Activated T-helper 17 cell treated with anti-CD3 and anti-CD28 coated beads, Interleukin-2, amount 50 U/mL, for 72 hours (primary cell): Measurements from ENCODE around the gene DVL3. TPM values are rescaled to one million over a fixed set of nuclear protein-coding genes. Genes with fewer than 3 reads are reported as not detected.

Experiments used
- ATAC-seq: fragments of 150-1000 bp; cut with Tn5 transposase; replicated peaks from 2 replicates; pipeline ENCODE4 v1.10.0; 2021; ENCODE audit warnings: mild to moderate bottlenecking, moderate library complexity
- H3K27ac Mint-ChIP-seq: one replicate; pipeline ENCODE4 v1.8.0; 2022; ENCODE audit warnings: mixed read lengths
- H3K27me3 Mint-ChIP-seq: one replicate; pipeline ENCODE4 v1.8.0; 2022; ENCODE audit warnings: mixed read lengths
- H3K36me3 Mint-ChIP-seq: one replicate; pipeline ENCODE4 v1.8.0; 2022; ENCODE audit warnings: low read depth, mild to moderate bottlenecking, mixed read lengths
- H3K4me1 Mint-ChIP-seq: one replicate; pipeline ENCODE4 v1.8.0; 2022; ENCODE audit warnings: mixed read lengths
- H3K4me3 Mint-ChIP-seq: one replicate; pipeline ENCODE4 v1.8.0; 2022; ENCODE audit warnings: mild to moderate bottlenecking, mixed read lengths
- H3K9me3 Mint-ChIP-seq: one replicate; pipeline ENCODE4 v1.8.0; 2022; ENCODE audit warnings: mixed read lengths
- total RNA-seq, 2 donors: library from RNA; stranded (reverse); gene quantifications; one replicate each; pipeline ENCODE4 v1.2.3, GENCODE V29; 2022

The DVL3 gene
- total RNA-seq, 2 donors from 2014 or later = 40.3 to 42.5 TPM

DNA sequence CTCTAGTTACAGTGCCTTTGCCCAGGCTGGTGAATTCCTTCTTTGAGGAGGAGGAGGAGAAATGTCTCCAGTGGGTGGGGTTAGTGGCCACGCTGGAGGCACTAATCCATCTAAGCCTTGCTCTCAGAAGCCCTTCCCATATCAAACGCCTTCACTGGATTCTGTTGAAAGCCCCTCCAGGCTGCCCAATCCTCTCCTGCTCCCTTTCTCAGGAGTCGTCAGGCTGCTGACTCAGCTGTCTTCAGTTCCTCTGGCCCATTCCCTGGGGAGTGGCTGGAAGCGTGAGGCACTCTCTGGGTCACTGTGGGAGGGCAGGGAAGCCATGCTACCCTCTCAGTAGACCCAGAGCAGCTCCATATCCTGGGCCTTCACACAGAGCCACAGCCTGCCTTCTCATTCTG lies 22.2 kb downstream of the DVL3 start:
- H3K36me3 Mint-ChIP-seq = peaks cover 58% of the 10 kb centered on the region
- no peak for ATAC-seq
- H3K4me1 Mint-ChIP-seq = peaks cover 11% of the 10 kb centered on the region
- H3K27me3 Mint-ChIP-seq = no peaks in the 10 kb centered on the region
- H3K27ac Mint-ChIP-seq = no peak overlapping the region
- H3K4me3 Mint-ChIP-seq = peak overlapping the region; percentile 98
- no peaks in the 10 kb centered on the region for H3K9me3 Mint-ChIP-seq

DNA sequence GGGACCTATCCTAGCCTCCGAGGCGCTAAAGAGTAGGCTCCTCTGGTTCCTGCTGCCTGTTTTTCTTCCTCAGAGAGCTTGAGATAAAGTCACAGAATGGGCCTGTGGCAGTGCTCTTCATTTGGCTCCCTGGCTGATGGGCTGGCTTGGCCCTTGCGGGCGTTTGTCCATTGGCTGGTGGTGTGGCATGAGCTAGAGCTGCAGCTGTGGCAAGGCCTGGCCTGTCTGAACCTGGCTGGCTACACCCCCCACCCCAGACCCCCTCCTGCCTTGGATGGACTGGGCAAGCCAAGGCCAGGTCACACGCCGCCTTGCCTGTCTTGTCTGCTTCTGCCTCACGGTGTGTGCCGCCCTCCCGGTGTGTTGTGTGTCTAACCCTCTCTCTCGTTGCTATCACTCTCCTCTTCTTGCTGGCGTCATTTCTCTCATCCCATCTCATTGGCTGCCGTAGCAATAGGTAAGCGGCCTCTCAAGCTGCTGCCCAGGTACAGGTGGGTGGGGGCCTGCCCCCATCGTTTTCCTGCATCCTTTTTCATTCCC lies 22.7 kb downstream of the DVL3 start:
- peaks cover 11% of the 10 kb centered on the region for H3K4me1 Mint-ChIP-seq
- peak overlapping the region; percentile 19 for H3K27ac Mint-ChIP-seq
- peaks cover 63% of the 10 kb centered on the region for H3K36me3 Mint-ChIP-seq
- H3K4me3 Mint-ChIP-seq = peak overlapping the region; percentile 98
- no peak for ATAC-seq
- H3K9me3 Mint-ChIP-seq = no peaks in the 10 kb centered on the region
- H3K27me3 Mint-ChIP-seq = no peaks in the 10 kb centered on the region

DNA sequence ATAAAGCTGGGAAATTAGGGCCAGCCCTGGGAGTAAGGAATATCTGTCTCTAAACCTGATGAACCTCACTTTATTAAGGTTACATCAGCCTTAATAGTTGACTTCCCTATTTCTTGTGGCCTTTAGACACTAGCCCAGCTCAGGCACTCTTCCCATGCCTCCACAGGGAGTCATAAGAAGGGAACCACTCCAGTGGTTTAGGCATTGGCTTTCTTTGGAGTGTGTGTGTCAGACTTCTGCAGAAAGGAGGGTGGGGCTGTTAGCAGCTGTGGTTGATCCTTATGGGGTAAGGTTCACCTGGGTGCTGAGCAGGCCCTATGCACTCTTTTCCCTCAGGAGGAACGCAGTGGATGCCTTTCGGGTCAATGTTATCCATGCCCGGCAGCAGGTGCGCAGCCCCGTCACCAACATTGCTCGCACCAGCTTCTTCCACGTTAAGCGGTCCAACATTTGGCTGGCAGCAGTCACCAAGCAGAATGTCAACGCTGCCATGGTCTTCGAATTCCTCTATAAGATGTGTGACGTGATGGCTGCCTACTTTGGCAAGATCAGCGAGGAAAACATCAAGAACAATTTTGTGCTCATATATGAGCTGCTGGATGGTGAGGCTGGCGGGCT lies 23.5 kb downstream of the DVL3 start:
- Mint-ChIP-seq H3K4me1 (peaks cover 11% of the 10 kb centered on the region), H3K27me3 (no peaks in the 10 kb centered on the region), H3K4me3 (peak overlapping the region; percentile 23), H3K9me3 (no peaks in the 10 kb centered on the region), H3K36me3 (peaks cover 71% of the 10 kb centered on the region), H3K27ac (no peak overlapping the region)
- no peak for ATAC-seq

DNA sequence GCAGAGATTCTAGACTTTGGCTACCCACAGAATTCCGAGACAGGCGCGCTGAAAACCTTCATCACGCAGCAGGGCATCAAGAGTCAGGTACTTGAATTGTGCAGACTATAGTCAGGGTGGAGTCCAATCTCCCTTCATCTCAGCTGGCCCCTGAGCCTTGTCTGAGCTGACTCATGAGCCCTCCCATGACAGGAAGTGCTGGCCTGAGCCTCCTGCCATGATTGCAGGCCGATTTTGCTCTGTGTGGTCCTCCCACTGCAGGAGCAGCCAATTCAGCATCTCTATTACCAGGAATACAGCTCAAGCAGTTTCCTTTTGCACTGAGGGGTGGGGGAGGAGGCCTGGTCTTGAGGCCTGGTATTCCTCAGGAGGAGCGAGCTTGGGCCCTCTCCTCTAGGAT lies 25.0 kb downstream of the DVL3 start:
- ATAC-seq = no peak

DNA sequence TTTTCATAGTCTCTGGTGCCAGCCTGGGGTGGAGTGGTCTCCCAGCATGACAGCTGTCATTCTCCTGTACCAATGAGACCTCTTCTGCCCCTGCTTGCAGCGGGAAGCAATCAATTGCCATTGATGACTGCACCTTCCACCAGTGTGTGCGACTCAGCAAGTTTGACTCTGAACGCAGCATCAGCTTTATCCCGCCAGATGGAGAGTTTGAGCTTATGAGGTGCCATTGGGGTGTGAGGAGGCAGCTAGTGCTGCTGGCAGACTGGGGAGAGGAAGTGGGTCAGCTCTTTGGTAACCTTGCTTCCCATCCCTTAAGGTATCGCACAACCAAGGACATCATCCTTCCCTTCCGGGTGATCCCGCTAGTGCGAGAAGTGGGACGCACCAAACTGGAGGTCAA lies 26.4 kb downstream of the DVL3 start:
- no peaks in the 10 kb centered on the region for H3K9me3 Mint-ChIP-seq
- H3K4me3 Mint-ChIP-seq = no peak overlapping the region
- no peak for ATAC-seq
- H3K36me3 Mint-ChIP-seq = peaks cover 92% of the 10 kb centered on the region
- no peaks in the 10 kb centered on the region for H3K27me3 Mint-ChIP-seq
- H3K4me1 Mint-ChIP-seq = peaks cover 16% of the 10 kb centered on the region
- no peak overlapping the region for H3K27ac Mint-ChIP-seq

More for the DNA sequence above, 25.0 kb downstream of the DVL3 start:
- Mint-ChIP-seq H3K4me1 (peaks cover 15% of the 10 kb centered on the region), H3K4me3 (no peak overlapping the region), H3K9me3 (no peaks in the 10 kb centered on the region), H3K27ac (no peak overlapping the region), H3K27me3 (no peaks in the 10 kb centered on the region), H3K36me3 (peaks cover 85% of the 10 kb centered on the region)

DNA sequence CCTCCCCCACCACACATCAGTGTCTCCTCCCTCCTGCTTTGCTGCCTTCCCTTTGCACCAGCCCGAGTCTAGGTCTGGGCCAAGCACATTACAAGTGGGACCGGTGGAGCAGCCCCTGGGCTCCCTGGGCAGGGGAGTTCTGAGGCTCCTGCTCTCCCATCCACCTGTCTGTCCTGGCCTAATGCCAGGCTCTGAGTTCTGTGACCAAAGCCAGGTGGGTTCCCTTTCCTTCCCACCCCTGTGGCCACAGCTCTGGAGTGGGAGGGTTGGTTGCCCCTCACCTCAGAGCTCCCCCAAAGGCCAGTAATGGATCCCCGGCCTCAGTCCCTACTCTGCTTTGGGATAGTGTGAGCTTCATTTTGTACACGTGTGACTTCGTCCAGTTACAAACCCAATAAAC lies 28.5 kb downstream of the DVL3 start:
- no peak overlapping the region for H3K27ac Mint-ChIP-seq
- peaks cover 98% of the 10 kb centered on the region for H3K36me3 Mint-ChIP-seq

DNA sequence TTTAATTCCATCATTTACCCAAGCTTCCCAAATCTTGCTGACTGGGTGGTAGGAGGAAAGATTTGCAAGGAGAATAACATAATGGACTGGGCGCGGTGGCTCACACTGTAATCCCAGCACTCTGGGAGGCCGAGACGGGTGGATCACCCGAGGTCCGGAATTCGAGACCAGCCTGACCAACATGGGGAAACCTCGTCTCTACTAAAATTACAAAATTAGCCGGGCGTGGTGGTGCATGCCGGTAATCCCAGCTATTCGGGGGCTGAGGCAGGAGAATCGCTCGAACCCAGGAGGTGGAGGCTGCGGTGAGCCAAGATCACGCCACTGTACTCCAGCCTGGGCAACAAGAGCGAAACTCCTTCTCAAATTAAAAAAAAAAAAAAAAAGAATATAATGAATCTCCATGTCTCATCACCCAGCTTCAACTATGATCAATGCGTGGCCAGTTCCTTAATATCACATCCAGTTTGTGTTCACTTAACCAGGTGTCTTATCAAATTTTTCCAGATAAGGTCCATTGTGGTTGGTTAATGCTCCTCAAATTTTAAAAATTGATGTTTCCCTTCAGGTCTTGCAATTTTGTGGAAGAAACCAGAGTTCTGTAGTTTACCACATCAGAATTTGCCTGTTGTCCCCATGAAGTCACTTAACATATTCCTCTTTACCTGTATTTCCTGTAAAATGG lies 29.5 kb downstream of the DVL3 start:
- no peak for ATAC-seq
- H3K27me3 Mint-ChIP-seq = no peaks in the 10 kb centered on the region
- H3K27ac Mint-ChIP-seq = peak overlapping the region; percentile 97
- peaks cover 20% of the 10 kb centered on the region for H3K4me1 Mint-ChIP-seq
- peaks cover 98% of the 10 kb centered on the region for H3K36me3 Mint-ChIP-seq
- H3K4me3 Mint-ChIP-seq = peak overlapping the region; percentile 100
- H3K9me3 Mint-ChIP-seq = no peaks in the 10 kb centered on the region

More for the DNA sequence above, 28.5 kb downstream of the DVL3 start:
- H3K4me1 Mint-ChIP-seq = peaks cover 20% of the 10 kb centered on the region
- no peak overlapping the region for H3K4me3 Mint-ChIP-seq
- H3K9me3 Mint-ChIP-seq = no peaks in the 10 kb centered on the region
- ATAC-seq = no peak
- H3K27me3 Mint-ChIP-seq = no peaks in the 10 kb centered on the region

DNA sequence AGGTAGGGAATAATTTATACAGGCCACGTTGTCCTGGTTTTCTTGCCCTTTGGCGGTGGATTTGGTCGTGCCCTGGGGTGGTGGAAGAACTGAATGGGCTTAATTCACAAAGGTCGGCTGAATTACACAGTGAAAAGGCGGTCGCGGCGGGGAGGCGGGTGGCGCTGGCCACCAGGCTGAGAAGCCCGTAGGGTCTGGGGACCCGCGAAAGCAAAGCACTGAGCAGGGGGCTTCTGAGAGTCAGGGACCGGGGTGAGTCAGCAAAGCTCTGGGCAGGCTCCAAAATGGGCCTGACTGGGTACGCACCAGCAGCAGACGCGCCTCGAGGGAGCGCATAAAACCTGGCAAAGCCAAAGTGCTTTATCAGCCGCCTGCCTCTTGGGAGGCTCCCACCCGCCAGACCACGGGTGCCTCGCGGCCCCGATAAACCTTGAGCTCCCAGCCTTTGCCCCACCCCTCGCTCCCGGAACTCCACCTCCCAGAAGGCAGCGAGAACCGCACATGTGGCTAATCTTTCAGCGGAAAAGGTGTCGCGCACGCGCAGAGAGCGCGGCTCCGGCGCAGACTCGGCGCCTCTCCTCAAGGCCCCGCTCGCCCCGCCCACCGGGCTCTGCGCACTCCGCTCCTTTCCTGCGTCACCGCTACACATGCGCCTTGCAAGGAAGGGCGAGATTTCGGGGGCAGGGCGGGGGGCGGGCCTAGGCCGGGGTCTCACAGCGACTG lies 30.4 kb downstream of the DVL3 start:
- no peaks in the 10 kb centered on the region for H3K27me3 Mint-ChIP-seq
- ATAC-seq = peak; percentile 94
- H3K4me3 Mint-ChIP-seq = peak overlapping the region; percentile 100
- no peaks in the 10 kb centered on the region for H3K9me3 Mint-ChIP-seq
- peaks cover 20% of the 10 kb centered on the region for H3K4me1 Mint-ChIP-seq
- H3K27ac Mint-ChIP-seq = peak overlapping the region; percentile 97
- peaks cover 98% of the 10 kb centered on the region for H3K36me3 Mint-ChIP-seq

DNA sequence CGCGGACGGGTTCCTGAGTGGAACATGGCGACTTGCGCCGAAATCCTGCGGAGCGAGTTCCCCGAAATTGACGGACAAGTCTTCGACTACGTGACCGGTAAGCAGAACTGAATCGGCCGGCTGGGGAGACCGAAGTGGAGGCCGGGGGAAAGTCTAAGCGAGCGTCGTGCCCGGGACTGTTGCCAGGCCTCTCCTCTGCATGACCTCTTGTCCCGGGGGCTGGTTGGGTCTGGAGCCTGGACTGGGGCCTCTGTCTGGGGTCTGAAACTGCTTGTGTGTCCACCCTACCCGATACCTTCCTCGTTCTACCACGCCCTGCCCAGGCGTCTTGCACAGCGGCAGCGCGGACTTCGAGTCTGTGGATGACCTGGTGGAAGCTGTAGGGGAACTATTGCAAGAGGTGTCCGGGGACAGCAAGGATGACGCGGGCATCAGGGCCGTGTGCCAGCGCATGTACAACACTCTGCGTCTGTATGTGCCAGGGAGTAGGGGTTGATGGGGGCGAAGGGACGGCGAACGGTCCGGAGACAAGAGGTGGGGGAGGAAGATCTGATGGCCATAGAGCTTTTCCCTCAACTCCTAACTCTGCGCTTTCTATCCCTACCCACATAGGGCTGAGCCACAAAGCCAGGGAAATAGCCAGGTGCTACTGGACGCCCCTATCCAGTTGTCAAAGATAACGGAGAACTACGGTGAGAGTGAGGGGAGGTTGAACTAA lies 31.2 kb downstream of the DVL3 start, which contains the start of gene ABCF3:
TSS of gene ABCF3 (plus strand) at position 16 of the 718 bp plus-strand sequence. CDS start at position 25, 9 bp downstream.
- no peaks in the 10 kb centered on the region for H3K9me3 Mint-ChIP-seq
- ATAC-seq = peak; percentile 28
- H3K4me1 Mint-ChIP-seq = peaks cover 20% of the 10 kb centered on the region
- peaks cover 98% of the 10 kb centered on the region for H3K36me3 Mint-ChIP-seq
- peak within 1 kb of the TSS; percentile 100 for H3K4me3 Mint-ChIP-seq
- no peaks in the 10 kb centered on the region for H3K27me3 Mint-ChIP-seq
- H3K27ac Mint-ChIP-seq = peak within 1 kb of the TSS; percentile 97

DNA sequence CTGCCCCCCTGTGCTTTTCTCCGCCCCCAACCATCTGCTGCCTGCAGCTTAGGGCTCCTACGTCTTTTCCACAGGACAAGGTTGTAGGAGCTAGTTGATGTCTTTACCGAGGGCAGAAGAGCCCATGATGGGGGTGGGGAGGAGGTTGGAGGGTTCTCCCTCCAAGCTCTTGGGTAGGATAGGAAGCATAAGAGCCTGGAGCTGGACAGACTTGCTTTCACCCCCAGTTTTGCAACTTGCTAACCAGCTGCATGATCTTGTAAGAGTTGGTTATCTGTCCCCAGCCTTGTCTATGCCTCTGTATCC lies 31.7 kb downstream of the DVL3 start:
- peaks cover 20% of the 10 kb centered on the region for H3K4me1 Mint-ChIP-seq
- peak overlapping the region; percentile 97 for H3K27ac Mint-ChIP-seq
- H3K27me3 Mint-ChIP-seq = no peaks in the 10 kb centered on the region
- peaks cover 98% of the 10 kb centered on the region for H3K36me3 Mint-ChIP-seq
- no peak for ATAC-seq
- H3K4me3 Mint-ChIP-seq = peak overlapping the region; percentile 100
- no peaks in the 10 kb centered on the region for H3K9me3 Mint-ChIP-seq

DNA sequence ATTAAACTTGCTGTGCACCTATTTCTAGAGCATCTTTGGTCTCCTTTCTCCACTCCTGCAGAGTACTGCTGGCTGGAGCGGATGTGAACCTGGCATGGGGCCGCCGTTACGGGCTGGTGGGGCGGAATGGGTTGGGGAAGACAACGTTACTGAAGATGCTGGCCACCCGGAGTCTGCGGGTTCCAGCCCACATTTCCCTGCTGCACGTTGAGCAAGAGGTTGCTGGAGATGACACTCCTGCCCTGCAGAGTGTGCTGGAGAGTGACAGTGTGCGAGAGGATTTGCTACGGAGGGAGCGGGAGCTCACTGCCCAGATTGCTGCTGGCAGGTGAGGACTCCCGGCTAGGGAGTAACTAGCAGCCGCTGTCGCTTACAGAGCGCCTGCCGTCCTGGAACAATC lies 32.9 kb downstream of the DVL3 start:
- ATAC-seq = no peak
- H3K36me3 Mint-ChIP-seq = peaks cover 98% of the 10 kb centered on the region
- H3K27ac Mint-ChIP-seq = no peak overlapping the region
- H3K4me3 Mint-ChIP-seq = peak overlapping the region; percentile 100
- H3K9me3 Mint-ChIP-seq = no peaks in the 10 kb centered on the region
- peaks cover 20% of the 10 kb centered on the region for H3K4me1 Mint-ChIP-seq
- H3K27me3 Mint-ChIP-seq = no peaks in the 10 kb centered on the region

DNA sequence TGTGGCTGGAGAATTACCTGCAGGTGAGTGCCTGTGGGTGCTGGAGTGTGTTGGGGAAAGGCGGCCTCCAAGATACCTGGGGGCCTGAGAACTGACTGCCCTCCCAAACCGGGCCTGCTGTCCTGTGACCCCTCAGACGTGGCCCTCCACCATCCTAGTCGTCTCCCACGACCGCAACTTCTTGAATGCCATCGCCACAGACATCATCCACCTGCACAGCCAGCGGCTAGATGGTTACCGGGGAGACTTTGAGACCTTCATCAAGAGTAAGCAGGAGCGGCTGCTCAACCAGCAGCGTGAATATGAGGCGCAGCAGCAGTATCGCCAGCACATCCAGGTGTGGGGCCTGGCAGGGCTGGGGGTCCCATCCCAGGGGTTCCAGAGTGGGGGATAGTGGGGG lies 34.2 kb downstream of the DVL3 start:
- H3K27ac Mint-ChIP-seq = no peak overlapping the region
- H3K9me3 Mint-ChIP-seq = no peaks in the 10 kb centered on the region
- no peak for ATAC-seq
- peaks cover 98% of the 10 kb centered on the region for H3K36me3 Mint-ChIP-seq
- H3K4me3 Mint-ChIP-seq = no peak overlapping the region
- peaks cover 20% of the 10 kb centered on the region for H3K4me1 Mint-ChIP-seq
- no peaks in the 10 kb centered on the region for H3K27me3 Mint-ChIP-seq

DNA sequence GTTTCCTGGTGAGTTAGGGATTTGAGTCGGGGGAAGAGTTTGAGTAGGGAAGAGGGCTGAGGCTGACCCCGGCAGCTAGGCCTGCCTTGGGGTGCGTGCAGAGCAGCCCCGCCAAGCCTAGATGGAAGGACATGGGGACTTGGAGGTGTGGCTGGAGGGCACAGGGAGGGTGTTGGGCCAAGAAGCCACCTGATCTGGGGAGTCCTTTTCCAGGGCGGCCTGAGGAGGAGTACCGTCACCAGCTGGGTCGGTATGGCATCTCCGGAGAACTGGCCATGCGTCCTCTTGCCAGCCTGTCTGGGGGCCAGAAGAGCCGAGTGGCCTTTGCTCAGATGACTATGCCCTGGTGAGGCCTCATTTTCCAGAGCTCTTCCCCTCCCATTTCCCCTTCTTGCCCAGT lies 37.7 kb downstream of the DVL3 start:
- Mint-ChIP-seq H3K36me3 (peaks cover 79% of the 10 kb centered on the region), H3K27ac (no peak overlapping the region), H3K4me3 (no peak overlapping the region), H3K27me3 (no peaks in the 10 kb centered on the region), H3K9me3 (no peaks in the 10 kb centered on the region), H3K4me1 (no peaks in the 10 kb centered on the region)
- ATAC-seq = no peak

DNA sequence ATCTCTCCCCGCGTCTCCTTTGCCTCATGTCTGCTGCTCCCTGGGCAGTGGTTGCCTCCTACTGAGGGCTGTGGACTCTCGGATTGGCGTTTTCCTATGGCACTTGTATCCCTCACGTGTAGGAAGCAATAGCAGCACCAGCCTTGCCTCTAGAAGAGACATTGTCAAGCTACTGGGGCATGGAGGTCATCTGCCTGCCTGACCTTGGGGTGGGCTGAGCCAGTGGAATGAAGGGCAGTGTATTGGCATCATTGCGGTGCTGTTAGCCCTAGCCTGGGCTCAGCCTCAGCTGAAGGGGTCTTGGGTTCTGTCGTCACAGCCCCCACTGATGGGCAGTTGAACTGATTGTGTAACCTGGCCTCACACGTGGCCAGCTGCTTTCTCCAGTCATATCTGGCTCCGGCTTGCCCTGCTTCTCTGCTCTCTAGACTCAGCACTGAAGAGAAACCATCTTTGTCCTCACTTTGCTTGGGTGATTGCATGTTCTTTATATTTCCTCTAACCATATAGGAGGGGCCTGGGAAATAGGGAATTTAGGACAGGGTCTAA lies 38.9 kb downstream of the DVL3 start:
- Mint-ChIP-seq H3K4me3 (no peak overlapping the region), H3K4me1 (no peaks in the 10 kb centered on the region), H3K9me3 (no peaks in the 10 kb centered on the region), H3K36me3 (peaks cover 68% of the 10 kb centered on the region), H3K27me3 (no peaks in the 10 kb centered on the region), H3K27ac (no peak overlapping the region)
- ATAC-seq = no peak
